K562 (cell line): ENCODE measurements around the gene ANXA10. TPM values are rescaled to one million over a fixed set of nuclear protein-coding genes. Genes with fewer than 3 reads are reported as not detected.

ENCODE experiments used
- ATAC-seq: fragments of 200-7000 bp; cut with Tn5 transposase; 3 replicates; pipeline ENCODE4 v1.9.1; 2020; ENCODE audit warnings: moderate library complexity
- BruUV-seq: library from RNA; stranded (reverse); fragments of 400-500 nt; replicated peaks from 2 replicates; lab custom pipeline; 2021; lab: Mats Ljungman, UMichigan
- CTCF ChIA-PET: fragments of 300-600 bp; formaldehyde crosslinking; extraction: SDS; loops from one replicate; lab custom pipeline; 2021; ENCODE audit warnings: low intra/inter-chr PET ratio; lab: Yijun Ruan, JAX
- POLR2A ChIA-PET: fragments of 300-600, 350-650 bp; sonication (Branson Sonifier 250); formaldehyde crosslinking; extraction: SDS; loops from one replicate; lab custom pipeline; 2021; ENCODE audit warnings: antibody characterized with exemption, inconsistent platforms; lab: Yijun Ruan, JAX
- DNase-seq, 4 experiments: peaks; one replicate each; pipeline versions ENCODE4 v3.0.0 to v3.0.0-alpha.2; 2011 to 2018; ENCODE audit warnings: low spot score in 3 of 4, mixed read lengths in 3 of 4; ENCODE audit errors: extremely low read depth in 1 of 4
- FAIRE-seq: peaks from 2 replicates; lab custom pipeline; 2011; peaks lifted over from hg19 to GRCh38; lab: Jason Lieb, UNC
- H2AFZ ChIP-seq: 2 replicates; pipeline ENCODE4 v1.6.0; 2011; ENCODE audit warnings: low read depth, low read length, control low read depth, inconsistent platforms
- H3K27ac ChIP-seq: fragments of 200-600 bp; 3 replicates; pipeline ENCODE4 v1.8.0; 2011; ENCODE audit warnings: low read depth, mild to moderate bottlenecking, control low read depth, inconsistent platforms, low read length, moderate library complexity, mixed read lengths; ENCODE audit errors: extremely low read depth
- H3K27me3 ChIP-seq, 2 experiments: fragments of 300-600 bp in 1 of 2; 2 replicates in 1 of 2; 3 replicates in 1 of 2; pipeline versions ENCODE4 v1.6.0 to v1.8.0; 2011; ENCODE audit warnings: inconsistent platforms in 2 of 2, low read length in 2 of 2, mild to moderate bottlenecking in 1 of 2, mixed read lengths in 1 of 2, moderate library complexity in 1 of 2; ENCODE audit not compliant: control insufficient read depth in 2 of 2, insufficient read depth in 2 of 2
- H3K36me3 ChIP-seq: fragments of 300-600 bp; 3 replicates; pipeline ENCODE4 v1.8.0; 2011; ENCODE audit warnings: mild to moderate bottlenecking, low read length, inconsistent platforms; ENCODE audit not compliant: control insufficient read depth, insufficient read depth
- H3K4me1 ChIP-seq, 2 experiments: fragments of 200-600 bp in 1 of 2; replicated peaks in 1 of 2; 2 replicates in 1 of 2; 3 replicates in 1 of 2; pipeline versions ENCODE4 v1.5.1 to v1.8.0; 2011; ENCODE audit warnings: inconsistent platforms in 2 of 2, low read length in 2 of 2, mild to moderate bottlenecking in 1 of 2, mixed read lengths in 1 of 2, moderate library complexity in 1 of 2; ENCODE audit not compliant: control insufficient read depth in 2 of 2, insufficient read depth in 2 of 2
- H3K4me2 ChIP-seq: 2 replicates; pipeline ENCODE4 v1.6.1; 2011; ENCODE audit warnings: low read length, control low read depth, inconsistent platforms, mixed read lengths; ENCODE audit not compliant: insufficient read depth
- H3K4me3 ChIP-seq: fragments of 200-600 bp; sonication (generic), shearing (Covaris generic); 2 replicates; pipeline ENCODE4 v1.5.1; 2016; ENCODE audit warnings: control low read depth, inconsistent platforms
- H3K79me2 ChIP-seq: fragments of 200-600 bp; 3 replicates; pipeline ENCODE4 v1.8.0; 2011; ENCODE audit warnings: low read length, inconsistent platforms; ENCODE audit not compliant: control insufficient read depth, insufficient read depth
- H3K9ac ChIP-seq, 2 experiments: 2 replicates each; pipeline versions ENCODE4 v1.6.0 to v1.6.1; 2011; ENCODE audit warnings: low read depth in 2 of 2, low read length in 2 of 2, control low read depth in 1 of 2, inconsistent platforms in 1 of 2, mild to moderate bottlenecking in 1 of 2, mixed read lengths in 1 of 2; ENCODE audit not compliant: insufficient read depth in 1 of 2
- H3K9me1 ChIP-seq: one replicate; pipeline ENCODE4 v1.6.0; 2011; ENCODE audit warnings: inconsistent platforms, mild to moderate bottlenecking, low read length, moderate library complexity; ENCODE audit not compliant: control insufficient read depth, insufficient read depth
- H3K9me3 ChIP-seq: replicated peaks from 2 replicates; pipeline ENCODE4 v1.5.1; 2011; ENCODE audit warnings: low read depth, low read length, inconsistent platforms; ENCODE audit not compliant: control insufficient read depth, insufficient read depth
- H4K20me1 ChIP-seq: replicated peaks from 2 replicates; pipeline ENCODE4 v1.6.1; 2011; ENCODE audit warnings: low read length, inconsistent platforms, mixed read lengths; ENCODE audit not compliant: control insufficient read depth, insufficient read depth
- RBM34 ChIP-seq: fragments of 200-400 bp; formaldehyde crosslinking; IDR thresholded peaks from 2 replicates; pipeline ENCODE4 v1.6.1; 2018; ENCODE audit warnings: low read length, borderline replicate concordance; ENCODE audit not compliant: insufficient read depth
- TBL1XR1 ChIP-seq, 2 experiments: IDR thresholded peaks; 2 replicates each; pipeline ENCODE4 v1.6.1; 2012; ENCODE audit warnings: improper control_type of control experiment in 2 of 2, low read length in 2 of 2, mild to moderate bottlenecking in 1 of 2
- ZZZ3 ChIP-seq: fragments of 450-650 bp; IDR thresholded peaks from 2 replicates; pipeline ENCODE4 v1.6.1; 2016; ENCODE audit warnings: antibody characterized with exemption, mild to moderate bottlenecking, moderate library complexity
- WGBS: fragments of 100-300 bp; shearing (Covaris generic); methylation state at CpG from one replicate; pipeline ENCODE4 v1.1.6; 2016; ENCODE audit warnings: low coverage, mixed read lengths; ENCODE audit not compliant: insufficient coverage; ENCODE audit errors: missing lambda C conversion rate; 5-methylcytosine and 5-hydroxymethylcytosine counted together
- in situ Hi-C: fragments of 300-500 bp; cut with MboI; formaldehyde crosslinking; loops from 4 replicates; pipeline ENCODE4 v1.15.0; 2018; ENCODE audit warnings: inconsistent platforms, mixed read lengths
- intact Hi-C: fragments of 100-400 bp; cut with micrococcal nuclease; formaldehyde crosslinking; loops from 2 replicates; pipeline ENCODE4 v1.14.2; 2022
- polyA plus RNA-seq, 8 experiments: library from polyadenylated mRNA; depleted of rRNA in 4 of 8; stranded (reverse) in 5 of 8; unstranded in 3 of 8; fragments of >200 nt; fragmentation: Nextera tagmentation in 2 of 8; fragmentation: Illumina TruSeq in 1 of 8; extraction: Ambion mirVana in 2 of 8; extraction: Trizol in 1 of 8; gene quantifications; 2 replicates each; pipeline versions ENCODE4 v1.2.1 to v1.2.3, GENCODE V29; 2011 to 2014; ENCODE audit warnings: inconsistent platforms in 1 of 8, missing spikeins in 1 of 8
- total RNA-seq, 7 experiments: library from RNA; depleted of rRNA in 6 of 7; stranded (reverse); fragments of >200 nt in 6 of 7; fragmentation: Illumina TruSeq in 2 of 7; extraction: Trizol in 2 of 7; gene quantifications; 2 replicates each; pipeline versions ENCODE4 v1.2.1 to v1.2.3, GENCODE V29; 2011 to 2021; ENCODE audit warnings: low replicate concordance in 1 of 7
- TF ChIP-seq, protein P1 (sequence below): fragments of 450-650 bp; formaldehyde crosslinking; IDR thresholded peaks from 2 replicates; pipeline ENCODE4 v1.4.0; 2022; ENCODE audit warnings: missing genetic modification characterization
- TF ChIP-seq, protein P2 (sequence below): sonication (generic); formaldehyde crosslinking; IDR thresholded peaks from 2 replicates; pipeline ENCODE4 v1.8.0; 2022; ENCODE audit warnings: mild to moderate bottlenecking, missing genetic modification reagents
- TF ChIP-seq, protein P3 (sequence below), 3 experiments: fragments of 200-800 bp in 1 of 3; sonication (Bioruptor generic) in 1 of 3; sonication (generic) in 1 of 3; formaldehyde crosslinking in 1 of 3; IDR thresholded peaks; 2 replicates each; pipeline versions ENCODE4 v1.6.1 to v1.8.0; 2016 to 2022; ENCODE audit warnings: mild to moderate bottlenecking in 2 of 3, missing compliant biosample characterization in 2 of 3, missing genetic modification characterization in 2 of 3, missing genetic modification reagents in 1 of 3

ANXA10 gene
- total and polyA plus RNA-seq, 9 of the 15 experiments (the other 6 are each of a cell fraction or from before 2014, with no cell fraction given), result not detected

- WGBS, result 0% methylated on average over 4 of the region's 4 CpGs
- no peak overlapping the region for H3K9ac ChIP-seq
- H3K4me3 ChIP-seq, result no peak overlapping the region
- no TSS peak for BruUV-seq
- TF ChIP-seq RBM34 (no peak), ZZZ3 (no peak), TBL1XR1 (IDR thresholded peaks at IDR 0.05; ENCODE audit: low read length in 2 of 2) (no peak)
- TF ChIP-seq, protein P1, sequence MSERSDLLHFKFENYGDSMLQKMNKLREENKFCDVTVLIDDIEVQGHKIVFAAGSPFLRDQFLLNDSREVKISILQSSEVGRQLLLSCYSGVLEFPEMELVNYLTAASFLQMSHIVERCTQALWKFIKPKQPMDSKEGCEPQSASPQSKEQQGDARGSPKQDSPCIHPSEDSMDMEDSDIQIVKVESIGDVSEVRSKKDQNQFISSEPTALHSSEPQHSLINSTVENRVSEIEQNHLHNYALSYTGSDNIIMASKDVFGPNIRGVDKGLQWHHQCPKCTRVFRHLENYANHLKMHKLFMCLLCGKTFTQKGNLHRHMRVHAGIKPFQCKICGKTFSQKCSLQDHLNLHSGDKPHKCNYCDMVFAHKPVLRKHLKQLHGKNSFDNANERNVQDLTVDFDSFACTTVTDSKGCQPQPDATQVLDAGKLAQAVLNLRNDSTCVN (CRISPR knock-in tag), result no peak
- TF ChIP-seq, protein P2, sequence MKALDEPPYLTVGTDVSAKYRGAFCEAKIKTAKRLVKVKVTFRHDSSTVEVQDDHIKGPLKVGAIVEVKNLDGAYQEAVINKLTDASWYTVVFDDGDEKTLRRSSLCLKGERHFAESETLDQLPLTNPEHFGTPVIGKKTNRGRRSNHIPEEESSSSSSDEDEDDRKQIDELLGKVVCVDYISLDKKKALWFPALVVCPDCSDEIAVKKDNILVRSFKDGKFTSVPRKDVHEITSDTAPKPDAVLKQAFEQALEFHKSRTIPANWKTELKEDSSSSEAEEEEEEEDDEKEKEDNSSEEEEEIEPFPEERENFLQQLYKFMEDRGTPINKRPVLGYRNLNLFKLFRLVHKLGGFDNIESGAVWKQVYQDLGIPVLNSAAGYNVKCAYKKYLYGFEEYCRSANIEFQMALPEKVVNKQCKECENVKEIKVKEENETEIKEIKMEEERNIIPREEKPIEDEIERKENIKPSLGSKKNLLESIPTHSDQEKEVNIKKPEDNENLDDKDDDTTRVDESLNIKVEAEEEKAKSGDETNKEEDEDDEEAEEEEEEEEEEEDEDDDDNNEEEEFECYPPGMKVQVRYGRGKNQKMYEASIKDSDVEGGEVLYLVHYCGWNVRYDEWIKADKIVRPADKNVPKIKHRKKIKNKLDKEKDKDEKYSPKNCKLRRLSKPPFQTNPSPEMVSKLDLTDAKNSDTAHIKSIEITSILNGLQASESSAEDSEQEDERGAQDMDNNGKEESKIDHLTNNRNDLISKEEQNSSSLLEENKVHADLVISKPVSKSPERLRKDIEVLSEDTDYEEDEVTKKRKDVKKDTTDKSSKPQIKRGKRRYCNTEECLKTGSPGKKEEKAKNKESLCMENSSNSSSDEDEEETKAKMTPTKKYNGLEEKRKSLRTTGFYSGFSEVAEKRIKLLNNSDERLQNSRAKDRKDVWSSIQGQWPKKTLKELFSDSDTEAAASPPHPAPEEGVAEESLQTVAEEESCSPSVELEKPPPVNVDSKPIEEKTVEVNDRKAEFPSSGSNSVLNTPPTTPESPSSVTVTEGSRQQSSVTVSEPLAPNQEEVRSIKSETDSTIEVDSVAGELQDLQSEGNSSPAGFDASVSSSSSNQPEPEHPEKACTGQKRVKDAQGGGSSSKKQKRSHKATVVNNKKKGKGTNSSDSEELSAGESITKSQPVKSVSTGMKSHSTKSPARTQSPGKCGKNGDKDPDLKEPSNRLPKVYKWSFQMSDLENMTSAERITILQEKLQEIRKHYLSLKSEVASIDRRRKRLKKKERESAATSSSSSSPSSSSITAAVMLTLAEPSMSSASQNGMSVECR, result no peak
- TF ChIP-seq, protein P3, sequence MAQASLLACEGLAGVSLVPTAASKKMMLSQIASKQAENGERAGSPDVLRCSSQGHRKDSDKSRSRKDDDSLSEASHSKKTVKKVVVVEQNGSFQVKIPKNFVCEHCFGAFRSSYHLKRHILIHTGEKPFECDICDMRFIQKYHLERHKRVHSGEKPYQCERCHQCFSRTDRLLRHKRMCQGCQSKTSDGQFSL (CRISPR knock-in tag; IDR thresholded peaks at IDR 0.05), result no peak
- TF ChIP-seq, protein P3 (tag; IDR thresholded peaks at IDR 0.05), result no peak
- no peaks in the 10 kb centered on the region for H3K79me2 ChIP-seq
- no peak overlapping the region for H2AFZ ChIP-seq
- ATAC-seq (no peak), FAIRE-seq (no peak), DNase-seq (no peak)
- ChIA-PET CTCF (no interaction called here), POLR2A (no interaction called here)
- intact Hi-C loops (no loop called here), in situ Hi-C loops (no loop called here)
- no peak overlapping the region for H3K27ac ChIP-seq
- no peaks in the 10 kb centered on the region for H4K20me1 ChIP-seq
- H3K9me1 ChIP-seq, result no peaks in the 10 kb centered on the region
- H3K36me3 ChIP-seq, result no peaks in the 10 kb centered on the region
- H3K4me2 ChIP-seq, result no peak overlapping the region
- no peaks in the 10 kb centered on the region for H3K4me1 ChIP-seq
- H3K9me3 ChIP-seq, result no peaks in the 10 kb centered on the region; the same call in 1 of the 2 replicates
- no peaks in the 10 kb centered on the region for H3K27me3 ChIP-seq
Observed at GRCh38 chr4:168199260-168199957, 107.1 kb downstream of the ANXA10 start.
